SU-DHL-6 (cell line): ENCODE data around the gene EEF2.

Experiments used
- H2AFZ ChIP-seq: fragments of 200-600 bp; sonication (generic); 2 replicates; pipeline ENCODE4 v1.6.1; 2014; ENCODE audit warnings: low read depth, mild to moderate bottlenecking, moderate library complexity, mixed read lengths, antibody characterized with exemption, low read length; ENCODE audit not compliant: severe bottlenecking
- H3F3A ChIP-seq: fragments of 200-600 bp; shearing (Covaris generic); 2 replicates; pipeline ENCODE4 v1.6.0; 2016; ENCODE audit warnings: antibody characterized with exemption, mild to moderate bottlenecking; ENCODE audit not compliant: insufficient read depth
- H3K27ac ChIP-seq: fragments of 200-600 bp; sonication (generic); 2 replicates; pipeline ENCODE4 v1.5.1; 2016; ENCODE audit warnings: low read depth, mild to moderate bottlenecking, low read length, moderate library complexity, mixed read lengths
- H3K27me3 ChIP-seq: fragments of 200-600 bp; sonication (generic), shearing (Covaris generic); 2 replicates; pipeline ENCODE4 v1.6.0; 2014; ENCODE audit warnings: mild to moderate bottlenecking, low read length
- H3K36me3 ChIP-seq: fragments of 200-600 bp; sonication (generic); 2 replicates; pipeline ENCODE4 v1.6.1; 2014; ENCODE audit warnings: mild to moderate bottlenecking, low read length, mixed read lengths
- H3K4me2 ChIP-seq: fragments of 300-600, 200-600 bp; shearing (Covaris generic), sonication (generic); 2 replicates; pipeline ENCODE4 v1.6.0; 2014; ENCODE audit warnings: low read length, low read depth, mild to moderate bottlenecking; ENCODE audit not compliant: poor library complexity, severe bottlenecking
- H3K4me3 ChIP-seq: fragments of 200-600 bp; sonication (generic); 2 replicates; pipeline ENCODE4 v1.5.1; 2014; ENCODE audit warnings: antibody characterized with exemption, low read length, mild to moderate bottlenecking, mixed read lengths; ENCODE audit not compliant: insufficient read depth, poor library complexity, severe bottlenecking
- H3K79me2 ChIP-seq: fragments of 200-600 bp; sonication (generic); 2 replicates; pipeline ENCODE4 v1.6.1; 2014; ENCODE audit warnings: mild to moderate bottlenecking, low read length, moderate library complexity; ENCODE audit not compliant: insufficient read depth
- H3K9ac ChIP-seq: fragments of 200-600 bp; sonication (generic); 2 replicates; pipeline ENCODE4 v1.7.0; 2014; ENCODE audit warnings: mild to moderate bottlenecking, low read length
- H3K9me2 ChIP-seq: fragments of 200-600 bp; sonication (generic); replicated peaks from 2 replicates; pipeline ENCODE4 v1.6.1; 2014; ENCODE audit warnings: low read length; ENCODE audit not compliant: insufficient read depth
- H3K9me3 ChIP-seq: fragments of 200-600 bp; sonication (generic); 2 replicates; pipeline ENCODE4 v1.6.1; 2014; ENCODE audit warnings: low read length, mixed read lengths; ENCODE audit not compliant: insufficient read depth
- H4K20me1 ChIP-seq: fragments of 200-600 bp; sonication (generic); 2 replicates; pipeline ENCODE4 v1.6.1; 2014; ENCODE audit warnings: low read depth, mild to moderate bottlenecking, antibody characterized with exemption, low read length, moderate library complexity, mixed read lengths
- CTCF ChIP-seq: fragments of 200-600 bp; sonication (generic); IDR thresholded peaks from one replicate; pipeline ENCODE4 v1.5.1; 2017; ENCODE audit warnings: antibody characterized with exemption, mild to moderate bottlenecking, low read length, moderate library complexity; ENCODE audit not compliant: insufficient read depth, poor library complexity, severe bottlenecking
- EZH2phosphoT487 ChIP-seq: fragments of 200-600 bp; sonication (generic), shearing (Covaris generic); conservative IDR thresholded peaks from 2 replicates; pipeline ENCODE4 v1.6.1; 2018; ENCODE audit warnings: mild to moderate bottlenecking, antibody characterized with exemption, low read length, moderate library complexity, mixed read lengths

EEF2 gene

GRCh38 chr19:3936506-3937442, 48.5 kb downstream of the EEF2 start:
- H3F3A ChIP-seq = no peaks in the 10 kb centered on the region
- H2AFZ ChIP-seq = no peak overlapping the region
- H3K79me2 ChIP-seq = no peaks in the 10 kb centered on the region
- no peak overlapping the region for H3K27ac ChIP-seq
- no peaks in the 10 kb centered on the region for H3K9me2 ChIP-seq
- no peaks in the 10 kb centered on the region for H3K27me3 ChIP-seq
- no peak overlapping the region for H3K4me2 ChIP-seq
- no peak overlapping the region for H3K4me3 ChIP-seq
- H3K36me3 ChIP-seq = no peaks in the 10 kb centered on the region
- no peak overlapping the region for H3K9ac ChIP-seq
- no peaks in the 10 kb centered on the region for H4K20me1 ChIP-seq
- no peak for TF ChIP-seq CTCF
- TF ChIP-seq EZH2phosphoT487 = no peak
- H3K9me3 ChIP-seq = no peaks in the 10 kb centered on the region

GRCh38 chr19:3932931-3933810, 52.1 kb downstream of the EEF2 start, which contains the start of gene NMRK2:
Gene NMRK2, plus strand, starts transcription at chr19:3933069. Its CDS starts 603 bp downstream, at chr19:3933672.
- H2AFZ ChIP-seq = no peak within 1 kb of the TSS

GRCh38 chr19:3931041-3931440, 54.2 kb downstream of the EEF2 start:
- no peaks in the 10 kb centered on the region for H3K9me2 ChIP-seq
- no peak overlapping the region for H3K4me3 ChIP-seq
- no peak overlapping the region for H2AFZ ChIP-seq
- no peak overlapping the region for H3K9ac ChIP-seq
- no peaks in the 10 kb centered on the region for H3F3A ChIP-seq
- no peaks in the 10 kb centered on the region for H3K9me3 ChIP-seq
- no peaks in the 10 kb centered on the region for H3K27me3 ChIP-seq
- no peaks in the 10 kb centered on the region for H3K36me3 ChIP-seq
- no peak overlapping the region for H3K4me2 ChIP-seq
- TF ChIP-seq EZH2phosphoT487 (no peak), CTCF (no peak)
- H3K79me2 ChIP-seq = no peaks in the 10 kb centered on the region
- no peaks in the 10 kb centered on the region for H4K20me1 ChIP-seq
- H3K27ac ChIP-seq = no peak overlapping the region

More at GRCh38 chr19:3932931-3933810, 52.1 kb downstream of the EEF2 start, which contains the start of gene NMRK2:
- no peak for TF ChIP-seq EZH2phosphoT487
- no peak for TF ChIP-seq CTCF
- no peaks in the 10 kb centered on the region for H3F3A ChIP-seq
- no peak within 1 kb of the TSS for H3K4me3 ChIP-seq
- no peaks in the 10 kb centered on the region for H3K9me3 ChIP-seq
- H3K79me2 ChIP-seq = no peaks in the 10 kb centered on the region
- no peak within 1 kb of the TSS for H3K9ac ChIP-seq
- H3K36me3 ChIP-seq = no peaks in the 10 kb centered on the region
- no peaks in the 10 kb centered on the region for H3K9me2 ChIP-seq
- H4K20me1 ChIP-seq = no peaks in the 10 kb centered on the region
- no peak within 1 kb of the TSS for H3K4me2 ChIP-seq
- H3K27me3 ChIP-seq = no peaks in the 10 kb centered on the region
- H3K27ac ChIP-seq = no peak within 1 kb of the TSS
